WERI-Rb-1 (cell line): ENCODE measurements around the gene KSR2.

Experiments used
- DNase-seq: peaks from one replicate; pipeline ENCODE4 v3.0.0-alpha.2; 2020
- H3K27ac ChIP-seq: fragments of 250-450 bp; sonication (Bioruptor Pico); 2 replicates; pipeline ENCODE4 v1.5.1; 2020; ENCODE audit warnings: mild to moderate bottlenecking, moderate library complexity
- H3K27me3 ChIP-seq: fragments of 250-450 bp; sonication (Bioruptor Pico); 2 replicates; pipeline ENCODE4 v1.5.1; 2021; ENCODE audit warnings: mild to moderate bottlenecking, low read depth, moderate library complexity; ENCODE audit not compliant: insufficient read depth, severe bottlenecking
- H3K36me3 ChIP-seq: fragments of 250-450 bp; sonication (Bioruptor Pico); 2 replicates; pipeline ENCODE4 v1.5.1; 2020; ENCODE audit warnings: mild to moderate bottlenecking, moderate library complexity
- H3K4me3 ChIP-seq: 2 replicates; pipeline ENCODE4 v1.5.1; 2011; ENCODE audit warnings: low read depth, mild to moderate bottlenecking, control low read depth, low read length
- H3K9me3 ChIP-seq: fragments of 250-450 bp; sonication (Bioruptor Pico); 2 replicates; pipeline ENCODE4 v1.5.1; 2021; ENCODE audit warnings: mild to moderate bottlenecking, moderate library complexity; ENCODE audit not compliant: severe bottlenecking
- CTCF ChIP-seq: IDR thresholded peaks from 2 replicates; pipeline ENCODE4 v1.5.1; 2011; ENCODE audit warnings: low read depth, mild to moderate bottlenecking, control low read depth, inconsistent platforms, low read length

KSR2 gene

GRCh38 chr12:117837737-117838050 lies 131.1 kb downstream of the KSR2 start:
- TF ChIP-seq CTCF = no peak
- no peak overlapping the region for H3K27ac ChIP-seq
- H3K36me3 ChIP-seq = no peaks in the 10 kb centered on the region
- no peak overlapping the region for H3K4me3 ChIP-seq
- H3K27me3 ChIP-seq = peaks cover 3% of the 10 kb centered on the region
- no peaks in the 10 kb centered on the region for H3K9me3 ChIP-seq
- DNase-seq = no peak

- no peak overlapping the region for H3K27ac ChIP-seq
- peak; percentile 95 for TF ChIP-seq CTCF
- H3K4me3 ChIP-seq = no peak overlapping the region
- H3K9me3 ChIP-seq = no peaks in the 10 kb centered on the region
- H3K36me3 ChIP-seq = no peaks in the 10 kb centered on the region
- H3K27me3 ChIP-seq = peaks cover 3% of the 10 kb centered on the region
- peak; percentile 69 for DNase-seq
These were observed 131.6 kb downstream of the KSR2 start for GRCh38 chr12:117836999-117837736.

GRCh38 chr12:117836476-117836875 lies 132.3 kb downstream of the KSR2 start:
- DNase-seq = no peak
- TF ChIP-seq CTCF = no peak
- H3K36me3 ChIP-seq = no peaks in the 10 kb centered on the region
- no peak overlapping the region for H3K27ac ChIP-seq
- H3K9me3 ChIP-seq = no peaks in the 10 kb centered on the region
- H3K27me3 ChIP-seq = peaks cover 3% of the 10 kb centered on the region
- no peak overlapping the region for H3K4me3 ChIP-seq

- no peak overlapping the region for H3K4me3 ChIP-seq
- H3K36me3 ChIP-seq = no peaks in the 10 kb centered on the region
- H3K27me3 ChIP-seq = peaks cover 3% of the 10 kb centered on the region
- no peak overlapping the region for H3K27ac ChIP-seq
- no peak for DNase-seq
- no peak for TF ChIP-seq CTCF
- H3K9me3 ChIP-seq = no peaks in the 10 kb centered on the region
These were observed 133.6 kb downstream of the KSR2 start for GRCh38 chr12:117835156-117835555.

- H3K36me3 ChIP-seq = no peaks in the 10 kb centered on the region
- peaks cover 3% of the 10 kb centered on the region for H3K27me3 ChIP-seq
- no peak for TF ChIP-seq CTCF
- H3K9me3 ChIP-seq = peaks cover 11% of the 10 kb centered on the region
- DNase-seq = no peak
- H3K27ac ChIP-seq = no peak overlapping the region
- no peak overlapping the region for H3K4me3 ChIP-seq
These were observed 136.0 kb downstream of the KSR2 start for GRCh38 chr12:117832459-117833457.
